A549 (cell line): ENCODE measurements around the gene LGALS14. TPM values are rescaled to one million over a fixed set of nuclear protein-coding genes. Genes with fewer than 3 reads are reported as not detected.
"Not testable (repeated sequence)": the region's sequence is repeated elsewhere in the genome, so short reads cannot be mapped to it uniquely, and the experiment has no call there.

Experiments
- ATAC-seq, 2 experiments: fragments of 200-7000 bp in 1 of 2; fragments of >200 bp in 1 of 2; cut with Nextera tagmentation in 1 of 2; cut with Tn5 transposase in 1 of 2; 3 replicates each; pipeline versions ENCODE4 v1.8.0 to v1.9.1; 2018 to 2020; ENCODE audit warnings: mild to moderate bottlenecking in 1 of 2, moderate library complexity in 1 of 2
- CTCF ChIA-PET: fragments of 300-600 bp; sonication (Branson Sonifier 250); formaldehyde crosslinking; extraction: SDS; loops from one replicate; lab custom pipeline; 2021; ENCODE audit warnings: antibody characterized with exemption, inconsistent platforms; lab: Yijun Ruan, JAX
- POLR2A ChIA-PET: fragments of 350-600 bp; formaldehyde crosslinking; extraction: SDS; loops from one replicate; lab custom pipeline; 2021; ENCODE audit warnings: antibody characterized with exemption, inconsistent platforms; lab: Yijun Ruan, JAX
- DNase-seq, 2 experiments: peaks; one replicate each; pipeline versions ENCODE4 v3.0.0 to v3.0.0-alpha.2; 2011 to 2016; ENCODE audit warnings: low read depth in 1 of 2, low spot score in 1 of 2
- FAIRE-seq: peaks from 2 replicates; lab custom pipeline; 2011; peaks lifted over from hg19 to GRCh38; lab: Jason Lieb, UNC
- H3K27ac ChIP-seq, 2 experiments: fragments of >200 bp; sonication (Bioruptor Twin); formaldehyde crosslinking; 3 replicates each; pipeline ENCODE4 v1.5.1; 2016 to 2017
- H3K4me1 ChIP-seq: fragments of >200 bp; sonication (Bioruptor Twin); formaldehyde crosslinking; 3 replicates; pipeline ENCODE4 v1.6.1; 2016
- H3K4me2 ChIP-seq: fragments of >200 bp; sonication (Bioruptor Twin); formaldehyde crosslinking; 3 replicates; pipeline ENCODE4 v1.6.1; 2016
- H3K4me3 ChIP-seq: fragments of >200 bp; sonication (Bioruptor Twin); formaldehyde crosslinking; 3 replicates; pipeline ENCODE4 v1.5.1; 2016
- H3K9me3 ChIP-seq: fragments of >200 bp; sonication (Bioruptor Twin); formaldehyde crosslinking; 3 replicates; pipeline ENCODE4 v1.6.1; 2016
- BHLHE40 ChIP-seq: IDR thresholded peaks from 2 replicates; pipeline ENCODE4 v1.6.1; 2012; ENCODE audit warnings: low read depth, low read length, inconsistent platforms
- CHD2 ChIP-seq: fragments of 150-350 bp; IDR thresholded peaks from 2 replicates; pipeline ENCODE4 v1.6.1; 2014; ENCODE audit warnings: low read length; ENCODE audit not compliant: partially characterized antibody
- EHF ChIP-seq: fragments of 250-450 bp; sonication (Bioruptor Pico); IDR thresholded peaks from 2 replicates; pipeline ENCODE4 v1.5.0; 2020; ENCODE audit warnings: mild to moderate bottlenecking
- EP300 ChIP-seq, 2 experiments: fragments of >200 bp; sonication (Bioruptor Twin); formaldehyde crosslinking; IDR thresholded peaks; 2 replicates in 1 of 2; 3 replicates in 1 of 2; pipeline ENCODE4 v1.6.1; 2016 to 2017
- FOSB ChIP-seq: fragments of 250-450 bp; sonication (Bioruptor Pico); IDR thresholded peaks from 2 replicates; pipeline ENCODE4 v1.5.0; 2020; ENCODE audit warnings: mild to moderate bottlenecking, moderate library complexity
- FOSL2 ChIP-seq, 2 experiments: fragments of 450-650 bp in 1 of 2; fragments of >200 bp in 1 of 2; sonication (Bioruptor Twin) in 1 of 2; formaldehyde crosslinking; IDR thresholded peaks; 2 replicates each; pipeline versions ENCODE4 v1.5.0 to v1.6.1; 2016 to 2020; ENCODE audit warnings: mild to moderate bottlenecking in 1 of 2, moderate library complexity in 1 of 2
- GATA3 ChIP-seq: IDR thresholded peaks from 2 replicates; pipeline ENCODE4 v1.6.1; 2012; ENCODE audit warnings: borderline replicate concordance
- HEYL ChIP-seq: fragments of 250-450 bp; sonication (Bioruptor Pico); IDR thresholded peaks from 2 replicates; pipeline ENCODE4 v1.8.0; 2021; ENCODE audit warnings: mild to moderate bottlenecking, moderate library complexity
- HOXA7 ChIP-seq: fragments of 250-450 bp; sonication (Bioruptor Pico); IDR thresholded peaks from 2 replicates; pipeline ENCODE4 v1.5.0; 2020; ENCODE audit warnings: mild to moderate bottlenecking, moderate library complexity
- HOXB13 ChIP-seq: fragments of 250-450 bp; sonication (Bioruptor Pico); IDR thresholded peaks from 2 replicates; pipeline ENCODE4 v1.5.0; 2020; ENCODE audit warnings: low read depth, mild to moderate bottlenecking, moderate library complexity
- RAD21 ChIP-seq, 2 experiments: fragments of >200 bp in 1 of 2; sonication (Bioruptor Twin) in 1 of 2; formaldehyde crosslinking in 1 of 2; IDR thresholded peaks in 1 of 2; conservative IDR thresholded peaks in 1 of 2; 2 replicates in 1 of 2; 3 replicates in 1 of 2; pipeline ENCODE4 v1.6.1; 2012 to 2018; ENCODE audit warnings: inconsistent platforms in 1 of 2
- RFX5 ChIP-seq: fragments of 450-650 bp; IDR thresholded peaks from 2 replicates; pipeline ENCODE4 v1.7.1; 2014; ENCODE audit warnings: antibody characterized with exemption, mild to moderate bottlenecking, moderate library complexity
- SMC3 ChIP-seq: fragments of >200 bp; sonication (Bioruptor Twin); formaldehyde crosslinking; IDR thresholded peaks from 3 replicates; pipeline ENCODE4 v1.6.1; 2018; ENCODE audit warnings: inconsistent platforms
- TP53 ChIP-seq: fragments of 250-450 bp; sonication (Bioruptor Pico); IDR thresholded peaks from 2 replicates; pipeline ENCODE4 v1.5.0; 2021; ENCODE audit warnings: mild to moderate bottlenecking, moderate library complexity
- ZFP36 ChIP-seq: fragments of 450-650 bp; IDR thresholded peaks from 2 replicates; pipeline ENCODE4 v1.6.1; 2014; ENCODE audit warnings: borderline replicate concordance; ENCODE audit not compliant: partially characterized antibody
- ZNF302 ChIP-seq: fragments of 250-450 bp; sonication (Bioruptor Pico); IDR thresholded peaks from 2 replicates; pipeline ENCODE4 v1.9.0; 2021; ENCODE audit warnings: inconsistent platforms, mild to moderate bottlenecking, moderate library complexity
- WGBS: methylation state at CpG from one replicate; pipeline ENCODE4 v1.1.6; 2017; ENCODE audit errors: missing lambda C conversion rate; 5-methylcytosine and 5-hydroxymethylcytosine counted together
- polyA plus RNA-seq, 4 experiments: library from polyadenylated mRNA; depleted of rRNA in 3 of 4; stranded (reverse); fragments of >200 nt; fragmentation: RNase III in 1 of 4; extraction: RNeasy Plus Mini Kit Qiagen cat#74134 plus additional on column Dnase treatment in 1 of 4; gene quantifications; 2 replicates in 3 of 4; 3 replicates in 1 of 4; pipeline ENCODE4 v1.2.3, GENCODE V29; 2011 to 2017
- TF ChIP-seq, protein P1 (sequence below): fragments of 250-450 bp; sonication (Bioruptor Pico); IDR thresholded peaks from 2 replicates; pipeline ENCODE4 v1.5.0; 2021; ENCODE audit warnings: mild to moderate bottlenecking, moderate library complexity, borderline replicate concordance

LGALS14 gene
- polyA plus RNA-seq, 2 of the 4 experiments (the other 2 are of a cell fraction): not detected

GRCh38 chr19:39659791-39660190 lies 44.5 kb upstream of the LGALS14 start:
- Histone ChIP-seq H3K9me3 (no peaks in the 10 kb centered on the region), H3K4me2 (no peak overlapping the region), H3K27ac (no peak overlapping the region), H3K4me3 (no peak overlapping the region), H3K4me1 (no peaks in the 10 kb centered on the region)
- CTCF ChIA-PET: no interaction called here
- FAIRE-seq (peak; percentile 98), ATAC-seq (no peak), DNase-seq (no peak)
- POLR2A ChIA-PET: no interaction called here
- no peak for TF ChIP-seq BHLHE40
- TF ChIP-seq FOSB (CRISPR knock-in tag): no peak
- TF ChIP-seq, protein P1, sequence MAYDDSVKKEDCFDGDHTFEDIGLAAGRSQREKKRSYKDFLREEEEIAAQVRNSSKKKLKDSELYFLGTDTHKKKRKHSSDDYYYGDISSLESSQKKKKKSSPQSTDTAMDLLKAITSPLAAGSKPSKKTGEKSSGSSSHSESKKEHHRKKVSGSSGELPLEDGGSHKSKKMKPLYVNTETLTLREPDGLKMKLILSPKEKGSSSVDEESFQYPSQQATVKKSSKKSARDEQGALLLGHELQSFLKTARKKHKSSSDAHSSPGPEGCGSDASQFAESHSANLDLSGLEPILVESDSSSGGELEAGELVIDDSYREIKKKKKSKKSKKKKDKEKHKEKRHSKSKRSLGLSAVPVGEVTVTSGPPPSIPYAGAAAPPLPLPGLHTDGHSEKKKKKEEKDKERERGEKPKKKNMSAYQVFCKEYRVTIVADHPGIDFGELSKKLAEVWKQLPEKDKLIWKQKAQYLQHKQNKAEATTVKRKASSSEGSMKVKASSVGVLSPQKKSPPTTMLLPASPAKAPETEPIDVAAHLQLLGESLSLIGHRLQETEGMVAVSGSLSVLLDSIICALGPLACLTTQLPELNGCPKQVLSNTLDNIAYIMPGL: no peak
- TF ChIP-seq EHF: no peak
- TF ChIP-seq EP300 (IDR thresholded peaks at IDR 0.05): no peak
- TF ChIP-seq ZNF302 (CRISPR knock-in tag): no peak
- no peak for TF ChIP-seq GATA3
- TF ChIP-seq HOXA7 (CRISPR knock-in tag): no peak
- TF ChIP-seq HEYL (CRISPR knock-in tag): no peak
- TF ChIP-seq SMC3: no peak
- TF ChIP-seq ZFP36: no peak
- TF ChIP-seq CHD2: no peak
- TF ChIP-seq FOSL2 (IDR thresholded peaks at IDR 0.05): no peak
- TF ChIP-seq FOSL2 (CRISPR knock-in tag; IDR thresholded peaks at IDR 0.05): no peak
- TF ChIP-seq HOXB13 (CRISPR knock-in tag): no peak
- TF ChIP-seq RAD21 (conservative IDR thresholded peaks at IDR 0.05 in 1 of 2, IDR thresholded peaks at IDR 0.05 in 1 of 2): no peak
- WGBS: 21% methylated on average over 4 of the region's 4 CpGs

- Histone ChIP-seq H3K9me3 (peaks cover 3% of the 10 kb centered on the region), H3K27ac (no peak overlapping the region), H3K4me3 (no peak overlapping the region), H3K4me1 (no peaks in the 10 kb centered on the region), H3K4me2 (no peak overlapping the region)
- ATAC-seq (no peak), DNase-seq (no peak), FAIRE-seq (no peak)
- WGBS: 26% methylated on average over 4 of the region's 4 CpGs
- ChIA-PET CTCF (interaction anchor here (0.6 to 1.7 kb wide), 4 partner anchors 11 to 120 kb away, joined by 3 to 5 read pairs (median 3); partner anchors contain the start of gene EID2), POLR2A (no interaction called here)
- TF ChIP-seq TP53 (CRISPR knock-in tag): no peak
Measured at GRCh38 chr19:39660661-39661060, 43.6 kb upstream of the LGALS14 start.

DNA sequence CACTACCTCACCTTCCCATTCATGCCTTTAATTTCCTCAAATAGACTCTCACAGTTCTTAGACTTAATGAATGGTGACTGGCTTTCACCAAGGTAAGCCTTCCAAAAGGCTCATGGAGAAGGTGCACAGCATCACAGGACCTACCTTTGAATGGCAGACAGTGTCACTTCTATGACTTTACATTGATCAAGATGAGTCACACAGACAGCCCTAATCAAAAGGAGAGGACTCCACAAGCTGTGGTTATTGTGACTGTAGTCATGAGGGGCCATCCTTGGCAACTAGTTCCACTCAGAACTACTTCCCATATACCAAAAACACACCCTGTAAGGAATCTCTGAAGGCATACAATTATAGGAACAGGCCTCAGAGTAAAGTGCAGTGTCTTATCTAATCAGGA lies 42.7 kb upstream of the LGALS14 start:
- no peak overlapping the region for H3K4me2 ChIP-seq
- ChIA-PET POLR2A (no interaction called here), CTCF (interaction anchor here (1.0 to 5.0 kb wide), 5 partner anchors 12 to 182 kb away, joined by 3 to 58 read pairs (median 5); partner anchors contain the start of gene EID2)
- peak; percentile 96 for FAIRE-seq
- no peaks in the 10 kb centered on the region for H3K4me1 ChIP-seq
- ATAC-seq: no peak
- no peak overlapping the region for H3K4me3 ChIP-seq
- H3K9me3 ChIP-seq: peaks cover 13% of the 10 kb centered on the region
- H3K27ac ChIP-seq: no peak overlapping the region
- no peak for DNase-seq
- no peak for TF ChIP-seq RFX5

- ATAC-seq, H3K4me1 ChIP-seq, H3K27ac ChIP-seq, DNase-seq, FAIRE-seq, POLR2A ChIA-PET, H3K4me2 ChIP-seq, H3K4me3 ChIP-seq: not testable (repeated sequence)
- H3K9me3 ChIP-seq: peaks cover 15% of the 10 kb centered on the region
- CTCF ChIA-PET: interaction anchor here (1.1 to 9.4 kb wide), 7 partner anchors 13 to 229 kb away, joined by 3 to 585 read pairs (median 37); partner anchors contain the start of genes EID2 and EID2B
- 5% methylated on average over 3 of the region's 3 CpGs for WGBS
Measured at GRCh38 chr19:39669860-39670259, 34.4 kb upstream of the LGALS14 start.
